ENCODE measurements around the gene TMEM212. TPM values are rescaled to one million over a fixed set of nuclear protein-coding genes. Genes with fewer than 3 reads are reported as not detected.

TMEM212 gene
- total and polyA plus RNA-seq, 2 of the 13 experiments (the other 11 are each of a cell fraction or from before 2014, with no cell fraction given): not detected

GRCh38 chr3:171838218-171838720 lies 4.9 kb upstream of the TMEM212 start (continued):
- TF ChIP-seq ATF2 (CRISPR knock-in tag; IDR thresholded peaks at IDR 0.05): no peak; the same call in 1 of the 2 replicates
- TF ChIP-seq, protein P1, sequence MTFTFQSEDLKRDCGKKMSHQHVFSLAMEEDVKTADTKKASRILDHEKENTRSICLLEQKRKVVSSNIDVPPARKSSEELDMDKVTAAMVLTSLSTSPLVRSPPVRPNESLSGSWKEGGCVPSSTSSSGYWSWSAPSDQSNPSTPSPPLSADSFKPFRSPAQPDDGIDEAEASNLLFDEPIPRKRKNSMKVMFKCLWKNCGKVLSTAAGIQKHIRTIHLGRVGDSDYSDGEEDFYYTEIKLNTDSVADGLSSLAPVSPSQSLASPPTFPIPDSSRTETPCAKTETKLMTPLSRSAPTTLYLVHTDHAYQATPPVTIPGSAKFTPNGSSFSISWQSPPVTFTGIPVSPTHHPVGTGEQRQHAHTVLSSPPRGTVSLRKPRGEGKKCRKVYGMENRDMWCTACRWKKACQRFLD (CRISPR knock-in tag; IDR thresholded peaks at IDR 0.05; ENCODE audit: borderline replicate concordance): no peak; the same call in 1 of the 2 replicates
- no peak for TF ChIP-seq NFRKB (IDR thresholded peaks at IDR 0.05)
- TF ChIP-seq SOX13 (IDR thresholded peaks at IDR 0.05): no peak
- TF ChIP-seq SOX13 (CRISPR knock-in tag; conservative IDR thresholded peaks at IDR 0.05 in 1 of 2, IDR thresholded peaks at IDR 0.05 in 1 of 2): peak in 1 of 2 experiments; percentile 78; a peak in 2 of 4 replicates
- TF ChIP-seq YEATS2 (CRISPR knock-in tag; IDR thresholded peaks at IDR 0.05; ENCODE audit: borderline replicate concordance): no peak
- TF ChIP-seq AGO1 (IDR thresholded peaks at IDR 0.05; ENCODE audit: low read depth, low read length, poor library complexity, severe bottlenecking): no peak
- TF ChIP-seq PPARG (CRISPR knock-in tag; conservative IDR thresholded peaks at IDR 0.05): 0 out of 2 replicates have a peak, but pooled peaks have one; percentile 47
- TF ChIP-seq, protein P2, sequence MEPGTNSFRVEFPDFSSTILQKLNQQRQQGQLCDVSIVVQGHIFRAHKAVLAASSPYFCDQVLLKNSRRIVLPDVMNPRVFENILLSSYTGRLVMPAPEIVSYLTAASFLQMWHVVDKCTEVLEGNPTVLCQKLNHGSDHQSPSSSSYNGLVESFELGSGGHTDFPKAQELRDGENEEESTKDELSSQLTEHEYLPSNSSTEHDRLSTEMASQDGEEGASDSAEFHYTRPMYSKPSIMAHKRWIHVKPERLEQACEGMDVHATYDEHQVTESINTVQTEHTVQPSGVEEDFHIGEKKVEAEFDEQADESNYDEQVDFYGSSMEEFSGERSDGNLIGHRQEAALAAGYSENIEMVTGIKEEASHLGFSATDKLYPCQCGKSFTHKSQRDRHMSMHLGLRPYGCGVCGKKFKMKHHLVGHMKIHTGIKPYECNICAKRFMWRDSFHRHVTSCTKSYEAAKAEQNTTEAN (CRISPR knock-in tag; conservative IDR thresholded peaks at IDR 0.05): 0 out of 2 replicates have a peak, but pooled peaks have one; percentile 6
- TF ChIP-seq ZNF180 (CRISPR knock-in tag; IDR thresholded peaks at IDR 0.05; ENCODE audit: borderline replicate concordance, low read depth): no peak
- 0 out of 2 replicates have a peak, but pooled peaks have one; percentile 22 for TF ChIP-seq ZNF644 (CRISPR knock-in tag; IDR thresholded peaks at IDR 0.05; ENCODE audit: low read depth)
- peak; percentile 29 for TF ChIP-seq SAP130 (CRISPR knock-in tag; IDR thresholded peaks at IDR 0.05; ENCODE audit: low read depth)
- no peak for TF ChIP-seq ZNF569 (CRISPR knock-in tag; IDR thresholded peaks at IDR 0.05; ENCODE audit: borderline replicate concordance)
- TF ChIP-seq ZMYM4 (CRISPR knock-in tag; IDR thresholded peaks at IDR 0.05): peak; percentile 49
- TF ChIP-seq FOXA3 (CRISPR knock-in tag; IDR thresholded peaks at IDR 0.05): peak; percentile 60
- no peak for TF ChIP-seq EEA1 (CRISPR knock-in tag; IDR thresholded peaks at IDR 0.05; ENCODE audit: borderline replicate concordance)
- TF ChIP-seq LCORL (IDR thresholded peaks at IDR 0.05): peak; percentile 98
- TF ChIP-seq LCORL (CRISPR knock-in tag; IDR thresholded peaks at IDR 0.05): peak; percentile 96
- no peak for TF ChIP-seq ZC3H13 (CRISPR knock-in tag; IDR thresholded peaks at IDR 0.05)
- TF ChIP-seq, protein P3, sequence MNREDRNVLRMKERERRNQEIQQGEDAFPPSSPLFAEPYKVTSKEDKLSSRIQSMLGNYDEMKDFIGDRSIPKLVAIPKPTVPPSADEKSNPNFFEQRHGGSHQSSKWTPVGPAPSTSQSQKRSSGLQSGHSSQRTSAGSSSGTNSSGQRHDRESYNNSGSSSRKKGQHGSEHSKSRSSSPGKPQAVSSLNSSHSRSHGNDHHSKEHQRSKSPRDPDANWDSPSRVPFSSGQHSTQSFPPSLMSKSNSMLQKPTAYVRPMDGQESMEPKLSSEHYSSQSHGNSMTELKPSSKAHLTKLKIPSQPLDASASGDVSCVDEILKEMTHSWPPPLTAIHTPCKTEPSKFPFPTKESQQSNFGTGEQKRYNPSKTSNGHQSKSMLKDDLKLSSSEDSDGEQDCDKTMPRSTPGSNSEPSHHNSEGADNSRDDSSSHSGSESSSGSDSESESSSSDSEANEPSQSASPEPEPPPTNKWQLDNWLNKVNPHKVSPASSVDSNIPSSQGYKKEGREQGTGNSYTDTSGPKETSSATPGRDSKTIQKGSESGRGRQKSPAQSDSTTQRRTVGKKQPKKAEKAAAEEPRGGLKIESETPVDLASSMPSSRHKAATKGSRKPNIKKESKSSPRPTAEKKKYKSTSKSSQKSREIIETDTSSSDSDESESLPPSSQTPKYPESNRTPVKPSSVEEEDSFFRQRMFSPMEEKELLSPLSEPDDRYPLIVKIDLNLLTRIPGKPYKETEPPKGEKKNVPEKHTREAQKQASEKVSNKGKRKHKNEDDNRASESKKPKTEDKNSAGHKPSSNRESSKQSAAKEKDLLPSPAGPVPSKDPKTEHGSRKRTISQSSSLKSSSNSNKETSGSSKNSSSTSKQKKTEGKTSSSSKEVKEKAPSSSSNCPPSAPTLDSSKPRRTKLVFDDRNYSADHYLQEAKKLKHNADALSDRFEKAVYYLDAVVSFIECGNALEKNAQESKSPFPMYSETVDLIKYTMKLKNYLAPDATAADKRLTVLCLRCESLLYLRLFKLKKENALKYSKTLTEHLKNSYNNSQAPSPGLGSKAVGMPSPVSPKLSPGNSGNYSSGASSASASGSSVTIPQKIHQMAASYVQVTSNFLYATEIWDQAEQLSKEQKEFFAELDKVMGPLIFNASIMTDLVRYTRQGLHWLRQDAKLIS (CRISPR knock-in tag; IDR thresholded peaks at IDR 0.05): peak; percentile 35; the same call in 1 of the 2 replicates
- TF ChIP-seq NFYB (CRISPR knock-in tag; IDR thresholded peaks at IDR 0.05): no peak; the same call in 1 of the 2 replicates
- TF ChIP-seq CBX5 (CRISPR knock-in tag; IDR thresholded peaks at IDR 0.05; ENCODE audit: borderline replicate concordance): 0 out of 2 replicates have a peak, but pooled peaks have one; percentile 6
- TF ChIP-seq EP300 (IDR thresholded peaks at IDR 0.05; ENCODE audit: low read depth in 2 of 2, low read length in 2 of 2): peak; percentile 17 to 79; a peak in 2 of 4 replicates
- TF ChIP-seq EP300 (CRISPR knock-in tag; IDR thresholded peaks at IDR 0.05; ENCODE audit: borderline replicate concordance): peak; percentile 58; the same call in 1 of the 2 replicates

Data from HepG2 (cell line).